A549 (cell line): ENCODE data around the gene CYB561. TPM values are rescaled to one million over a fixed set of nuclear protein-coding genes. Genes with fewer than 3 reads are reported as not detected.

Source experiments
- ATAC-seq, 2 experiments: fragments of 200-7000 bp in 1 of 2; fragments of >200 bp in 1 of 2; cut with Nextera tagmentation in 1 of 2; cut with Tn5 transposase in 1 of 2; 3 replicates each; pipeline versions ENCODE4 v1.8.0 to v1.9.1; 2018 to 2020; ENCODE audit warnings: mild to moderate bottlenecking in 1 of 2, moderate library complexity in 1 of 2
- CTCF ChIA-PET: fragments of 300-600 bp; sonication (Branson Sonifier 250); formaldehyde crosslinking; extraction: SDS; loops from one replicate; lab custom pipeline; 2021; ENCODE audit warnings: antibody characterized with exemption, inconsistent platforms; lab: Yijun Ruan, JAX
- POLR2A ChIA-PET: fragments of 350-600 bp; formaldehyde crosslinking; extraction: SDS; loops from one replicate; lab custom pipeline; 2021; ENCODE audit warnings: antibody characterized with exemption, inconsistent platforms; lab: Yijun Ruan, JAX
- DNase-seq, 2 experiments: peaks; one replicate each; pipeline versions ENCODE4 v3.0.0 to v3.0.0-alpha.2; 2011 to 2016; ENCODE audit warnings: low read depth in 1 of 2, low spot score in 1 of 2
- FAIRE-seq: peaks from 2 replicates; lab custom pipeline; 2011; peaks lifted over from hg19 to GRCh38; lab: Jason Lieb, UNC
- H3K27ac ChIP-seq, 2 experiments: fragments of >200 bp; sonication (Bioruptor Twin); formaldehyde crosslinking; 3 replicates each; pipeline ENCODE4 v1.5.1; 2016 to 2017
- H3K4me1 ChIP-seq: fragments of >200 bp; sonication (Bioruptor Twin); formaldehyde crosslinking; 3 replicates; pipeline ENCODE4 v1.6.1; 2016
- H3K4me2 ChIP-seq: fragments of >200 bp; sonication (Bioruptor Twin); formaldehyde crosslinking; 3 replicates; pipeline ENCODE4 v1.6.1; 2016
- H3K4me3 ChIP-seq: fragments of >200 bp; sonication (Bioruptor Twin); formaldehyde crosslinking; 3 replicates; pipeline ENCODE4 v1.5.1; 2016
- H3K9me3 ChIP-seq: fragments of >200 bp; sonication (Bioruptor Twin); formaldehyde crosslinking; 3 replicates; pipeline ENCODE4 v1.6.1; 2016
- BCL3 ChIP-seq: fragments of >200 bp; sonication (Bioruptor Twin); formaldehyde crosslinking; IDR thresholded peaks from 3 replicates; pipeline ENCODE4 v1.6.1; 2016
- BHLHE40 ChIP-seq: IDR thresholded peaks from 2 replicates; pipeline ENCODE4 v1.6.1; 2012; ENCODE audit warnings: low read depth, low read length, inconsistent platforms
- CEBPB ChIP-seq, 2 experiments: fragments of >200 bp in 1 of 2; sonication (Bioruptor Twin) in 1 of 2; formaldehyde crosslinking in 1 of 2; IDR thresholded peaks; 2 replicates each; pipeline ENCODE4 v1.6.1; 2012 to 2016
- CHD2 ChIP-seq: fragments of 150-350 bp; IDR thresholded peaks from 2 replicates; pipeline ENCODE4 v1.6.1; 2014; ENCODE audit warnings: low read length; ENCODE audit not compliant: partially characterized antibody
- CHD4 ChIP-seq: fragments of 200-600 bp; sonication (generic); IDR thresholded peaks from 2 replicates; pipeline ENCODE4 v1.6.1; 2016; ENCODE audit warnings: antibody characterized with exemption, mild to moderate bottlenecking, borderline replicate concordance
- CTCF ChIP-seq: fragments of >200 bp; sonication (Bioruptor Twin); formaldehyde crosslinking; IDR thresholded peaks from 3 replicates; pipeline ENCODE4 v1.5.1; 2016
- EHMT2 ChIP-seq: fragments of 200-600 bp; sonication (generic); IDR thresholded peaks from 2 replicates; pipeline ENCODE4 v1.6.1; 2016; ENCODE audit warnings: antibody characterized with exemption, low read depth, mild to moderate bottlenecking, moderate library complexity
- ELK1 ChIP-seq: fragments of 150-350 bp; IDR thresholded peaks from 2 replicates; pipeline ENCODE4 v1.6.1; 2014; ENCODE audit warnings: low read depth, mild to moderate bottlenecking, low read length
- GATA3 ChIP-seq: IDR thresholded peaks from 2 replicates; pipeline ENCODE4 v1.6.1; 2012; ENCODE audit warnings: borderline replicate concordance
- HDAC2 ChIP-seq: fragments of 200-600 bp; sonication (generic); IDR thresholded peaks from 2 replicates; pipeline ENCODE4 v1.6.1; 2016
- HES2 ChIP-seq: fragments of >200 bp; sonication (Bioruptor Twin); formaldehyde crosslinking; IDR thresholded peaks from 2 replicates; pipeline ENCODE4 v1.6.1; 2016
- HMGXB4 ChIP-seq: fragments of 250-450 bp; sonication (Bioruptor Pico); IDR thresholded peaks from 2 replicates; pipeline ENCODE4 v1.5.0; 2021; ENCODE audit warnings: mild to moderate bottlenecking, moderate library complexity, borderline replicate concordance
- HOXB13 ChIP-seq: fragments of 250-450 bp; sonication (Bioruptor Pico); IDR thresholded peaks from 2 replicates; pipeline ENCODE4 v1.5.0; 2020; ENCODE audit warnings: low read depth, mild to moderate bottlenecking, moderate library complexity
- JUNB ChIP-seq: fragments of >200 bp; sonication (Bioruptor Twin); formaldehyde crosslinking; IDR thresholded peaks from 2 replicates; pipeline ENCODE4 v1.6.1; 2016
- KDM1A ChIP-seq: fragments of 200-600 bp; sonication (generic); IDR thresholded peaks from 2 replicates; pipeline ENCODE4 v1.6.1; 2016; ENCODE audit warnings: low read depth, mild to moderate bottlenecking
- MAFK ChIP-seq: fragments of 450-650 bp; IDR thresholded peaks from 2 replicates; pipeline ENCODE4 v1.6.1; 2014; ENCODE audit not compliant: partially characterized antibody
- MAX ChIP-seq: IDR thresholded peaks from 2 replicates; pipeline ENCODE4 v1.6.1; 2012
- NR3C1 ChIP-seq: fragments of >200 bp; sonication (Bioruptor Twin); formaldehyde crosslinking; IDR thresholded peaks from 3 replicates; pipeline ENCODE4 v1.6.1; 2017
- PBX3 ChIP-seq: IDR thresholded peaks from 2 replicates; pipeline ENCODE4 v1.6.1; 2012
- RAD21 ChIP-seq, 2 experiments: fragments of >200 bp in 1 of 2; sonication (Bioruptor Twin) in 1 of 2; formaldehyde crosslinking in 1 of 2; IDR thresholded peaks in 1 of 2; conservative IDR thresholded peaks in 1 of 2; 2 replicates in 1 of 2; 3 replicates in 1 of 2; pipeline ENCODE4 v1.6.1; 2012 to 2018; ENCODE audit warnings: inconsistent platforms in 1 of 2
- RCOR1 ChIP-seq: fragments of 150-350 bp; IDR thresholded peaks from 2 replicates; pipeline ENCODE4 v1.6.1; 2014; ENCODE audit warnings: antibody characterized with exemption, low read length, low read depth
- RFX5 ChIP-seq: fragments of 450-650 bp; IDR thresholded peaks from 2 replicates; pipeline ENCODE4 v1.7.1; 2014; ENCODE audit warnings: antibody characterized with exemption, mild to moderate bottlenecking, moderate library complexity
- SMC3 ChIP-seq: fragments of >200 bp; sonication (Bioruptor Twin); formaldehyde crosslinking; IDR thresholded peaks from 3 replicates; pipeline ENCODE4 v1.6.1; 2018; ENCODE audit warnings: inconsistent platforms
- ZC3H11A ChIP-seq: fragments of 450-650 bp; IDR thresholded peaks from 2 replicates; pipeline ENCODE4 v1.6.1; 2014; ENCODE audit warnings: antibody characterized with exemption, mild to moderate bottlenecking
- ZFP36 ChIP-seq: fragments of 450-650 bp; IDR thresholded peaks from 2 replicates; pipeline ENCODE4 v1.6.1; 2014; ENCODE audit warnings: borderline replicate concordance; ENCODE audit not compliant: partially characterized antibody
- WGBS: methylation state at CpG from one replicate; pipeline ENCODE4 v1.1.6; 2017; ENCODE audit errors: missing lambda C conversion rate; 5-methylcytosine and 5-hydroxymethylcytosine counted together
- polyA plus RNA-seq, 4 experiments: library from polyadenylated mRNA; depleted of rRNA in 3 of 4; stranded (reverse); fragments of >200 nt; fragmentation: RNase III in 1 of 4; extraction: RNeasy Plus Mini Kit Qiagen cat#74134 plus additional on column Dnase treatment in 1 of 4; gene quantifications; 2 replicates in 3 of 4; 3 replicates in 1 of 4; pipeline ENCODE4 v1.2.3, GENCODE V29; 2011 to 2017

The CYB561 gene
- polyA plus RNA-seq, 2 of the 4 experiments (the other 2 are of a cell fraction): 16.6 to 27.2 TPM

GRCh38 chr17:63481488-63481870, 35.4 kb upstream of the CYB561 start:
- ATAC-seq (no peak), FAIRE-seq (no peak), DNase-seq (no peak)
- H3K4me1 ChIP-seq: peaks cover 13% of the 10 kb centered on the region
- no peak overlapping the region for H3K4me2 ChIP-seq
- H3K27ac ChIP-seq: no peak overlapping the region
- ChIA-PET POLR2A (no interaction called here), CTCF (interaction anchor here (1.5 to 13.8 kb wide), 8 partner anchors 12 to 809 kb away, joined by 3 to 347 read pairs (median 52); partner anchors contain the start of gene CYB561)
- TF ChIP-seq BCL3 (no peak), CEBPB (IDR thresholded peaks at IDR 0.05) (no peak), CTCF (no peak), MAFK (no peak), BHLHE40 (no peak), SMC3 (no peak), GATA3 (no peak), PBX3 (no peak), HOXB13 (no peak), EHMT2 (no peak), KDM1A (no peak)
- H3K9me3 ChIP-seq: no peaks in the 10 kb centered on the region
- H3K4me3 ChIP-seq: no peak overlapping the region
- 68% methylated on average over 16 of the region's 16 CpGs for WGBS

- Histone ChIP-seq H3K27ac (no peak overlapping the region), H3K4me3 (no peak overlapping the region), H3K9me3 (no peaks in the 10 kb centered on the region), H3K4me1 (peaks cover 13% of the 10 kb centered on the region), H3K4me2 (no peak overlapping the region)
- POLR2A ChIA-PET: no interaction called here
- no peak for TF ChIP-seq HMGXB4
- no peak for TF ChIP-seq ZFP36
- no peak for TF ChIP-seq GATA3
- TF ChIP-seq ELK1: no peak
- no peak for TF ChIP-seq MAX
- TF ChIP-seq BCL3: no peak
- no peak for TF ChIP-seq CHD4
- no peak for TF ChIP-seq CHD2
- TF ChIP-seq RAD21 (conservative IDR thresholded peaks at IDR 0.05 in 1 of 2, IDR thresholded peaks at IDR 0.05 in 1 of 2): no peak
- TF ChIP-seq JUNB: no peak
- no peak for TF ChIP-seq RFX5
- TF ChIP-seq HES2: no peak
- TF ChIP-seq NR3C1: no peak
- TF ChIP-seq CEBPB (IDR thresholded peaks at IDR 0.05): no peak
- no peak for TF ChIP-seq RCOR1
- no peak for TF ChIP-seq ZC3H11A
- TF ChIP-seq HDAC2: no peak
- DNase-seq (no peak), FAIRE-seq (no peak), ATAC-seq (no peak)
- WGBS: 77% methylated on average over 10 of the region's 11 CpGs
- CTCF ChIA-PET: interaction anchor here (0.7 to 13.8 kb wide), 16 partner anchors 9 to 809 kb away, joined by 3 to 347 read pairs (median 16); partner anchors contain the start of gene CYB561
Measured at GRCh38 chr17:63480826-63481487, 34.9 kb upstream of the CYB561 start.
